Activated CD4-positive, alpha-beta T cell treated with anti-CD3 and anti-CD28 coated beads, Interleukin-10, Interleukin-2, amounts not matched to agents 100 ng/mL and 50 ng/mL, durations not matched to agents 16 hours and 8 hours (primary cell): ENCODE results near the gene BCL2L13.
A peak's percentile ranks its signal among the peaks of the same experiment; 100 is the strongest.

Experiments used
- DNase-seq: peaks from one replicate; pipeline ENCODE4 v3.0.0-alpha.2; 2020

The BCL2L13 gene

DNA sequence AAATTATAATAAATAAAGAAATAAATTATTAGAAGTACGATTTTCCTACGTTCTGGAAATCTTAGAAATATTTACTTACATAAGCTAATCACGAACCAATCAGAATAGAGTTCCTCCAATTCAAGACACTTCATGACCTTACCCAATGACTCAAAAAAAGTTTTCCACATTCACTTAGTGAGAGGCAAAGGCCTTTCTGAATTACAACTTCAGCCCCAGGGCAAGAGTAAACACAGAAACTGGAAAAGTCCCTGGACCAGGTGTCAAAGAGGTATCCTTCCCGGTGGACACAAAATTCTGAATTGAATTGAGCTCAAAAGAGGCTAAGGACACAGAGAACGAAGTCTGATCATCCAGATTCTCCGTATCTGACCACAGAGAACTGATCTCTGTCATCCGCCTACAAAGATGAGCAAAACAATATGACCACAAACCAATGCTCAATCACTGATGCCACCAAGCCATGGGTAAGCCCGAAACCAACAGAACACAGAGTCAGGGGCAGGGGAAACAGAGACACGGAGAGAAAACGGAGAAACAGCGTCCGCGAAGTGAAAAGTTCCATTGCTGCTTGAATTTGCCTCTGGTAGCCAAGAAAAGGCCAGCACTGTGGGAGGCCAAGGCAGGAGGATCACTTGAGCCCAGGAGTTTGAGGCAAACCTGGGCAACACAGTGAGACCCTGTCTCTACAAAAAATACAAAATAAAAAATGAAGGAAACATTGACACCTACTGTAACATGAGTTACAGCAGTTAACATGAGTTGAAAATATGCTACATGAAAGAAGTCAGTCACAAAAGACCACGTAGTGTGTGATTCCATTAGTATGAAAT is 128.9 kb downstream of the BCL2L13 start:
- DNase-seq: peak; percentile 91

DNA sequence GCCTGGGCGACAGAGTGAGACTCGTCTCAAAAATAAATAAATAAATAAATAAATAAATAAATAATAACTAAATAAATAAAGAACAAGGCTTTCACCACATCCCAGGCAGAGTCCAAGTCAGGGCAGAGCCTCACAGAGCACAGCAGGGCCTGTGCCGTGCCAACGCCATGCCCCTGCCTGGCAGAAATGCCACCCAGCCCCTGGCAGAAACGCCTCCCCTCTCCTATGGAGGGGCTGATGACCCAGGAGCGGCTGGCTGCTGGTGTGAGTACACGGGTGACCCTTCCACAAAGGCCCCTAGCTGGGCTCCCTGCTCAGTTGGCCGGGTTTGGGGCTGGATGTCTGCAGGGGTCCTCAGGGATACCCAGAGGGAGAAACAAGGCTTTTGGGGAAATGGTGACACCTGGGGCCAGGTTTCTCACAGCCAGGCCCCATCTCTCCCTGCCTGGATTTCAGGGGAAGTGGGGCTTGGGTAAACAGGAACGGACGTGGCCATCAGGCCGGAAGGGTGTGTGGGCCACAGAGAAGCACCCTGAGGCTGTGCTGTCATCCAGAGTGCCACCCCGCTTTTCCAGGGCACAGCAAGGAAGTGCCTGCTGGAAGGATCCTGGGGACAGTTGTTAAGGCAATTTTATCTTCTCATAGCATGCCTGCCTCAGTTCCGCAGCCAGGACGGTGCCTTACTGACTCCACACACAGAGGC is 130.6 kb downstream of the BCL2L13 start:
- no peak for DNase-seq

DNA sequence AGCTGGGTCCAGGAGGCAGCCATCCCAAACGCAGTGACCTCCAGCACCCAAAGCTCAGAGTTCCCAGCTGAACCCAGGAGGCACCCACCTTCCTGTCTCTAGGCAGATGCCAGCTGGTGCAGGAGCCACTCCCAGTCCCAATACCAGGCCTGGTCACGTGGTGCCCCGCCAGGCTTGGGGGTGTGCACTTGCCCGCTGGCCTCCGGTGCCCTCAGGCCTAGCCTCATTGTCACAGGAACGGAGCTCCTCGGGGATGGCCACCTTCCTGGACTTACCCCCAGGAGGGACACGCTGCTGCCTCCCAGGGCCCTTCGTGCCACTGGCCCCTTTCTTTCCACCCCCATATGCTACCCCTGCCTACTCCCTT is 131.1 kb downstream of the BCL2L13 start:
- no peak for DNase-seq

DNA sequence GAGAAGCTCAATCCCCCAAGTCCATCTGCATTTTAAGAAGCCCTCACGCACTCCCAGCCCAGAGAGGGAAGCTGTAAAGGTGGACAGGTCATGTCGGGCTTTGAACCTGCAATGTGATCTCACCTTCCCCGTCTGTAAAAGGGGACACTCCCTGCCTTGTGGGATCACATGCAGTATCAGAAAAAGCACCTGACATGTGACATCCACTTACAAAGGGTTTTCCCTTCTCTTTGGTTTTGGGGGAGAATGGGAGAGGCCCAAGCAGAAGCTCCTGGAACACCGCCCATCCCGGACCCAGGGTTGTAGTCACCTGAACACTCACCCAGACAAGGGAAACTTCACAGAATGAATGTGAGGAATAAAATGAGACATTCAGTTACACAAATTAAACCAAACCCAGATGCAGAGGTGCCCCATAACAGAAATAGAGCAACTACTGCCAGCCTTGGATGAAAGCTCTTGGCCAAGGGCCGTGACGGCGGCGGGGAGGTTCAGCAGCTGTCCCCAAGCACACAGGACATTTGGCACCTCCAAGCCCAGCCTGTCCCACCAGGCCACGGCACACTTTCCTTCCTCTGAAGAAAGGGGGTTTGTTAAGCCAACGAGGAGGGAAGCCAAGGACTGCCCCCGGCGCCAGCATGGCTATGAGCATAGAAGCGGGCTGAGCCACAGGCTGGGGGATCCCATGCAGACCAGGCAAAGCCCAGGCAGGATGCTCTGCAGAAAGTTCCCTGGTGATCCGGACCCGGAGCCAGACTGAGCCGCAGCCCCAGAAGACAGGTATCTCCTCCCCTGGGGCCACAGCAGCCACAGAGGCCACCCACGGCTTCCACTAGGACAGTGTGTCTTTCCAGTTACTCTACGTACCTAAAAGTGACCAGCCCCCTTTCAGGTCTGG is 131.9 kb downstream of the BCL2L13 start:
- no peak for DNase-seq

DNA sequence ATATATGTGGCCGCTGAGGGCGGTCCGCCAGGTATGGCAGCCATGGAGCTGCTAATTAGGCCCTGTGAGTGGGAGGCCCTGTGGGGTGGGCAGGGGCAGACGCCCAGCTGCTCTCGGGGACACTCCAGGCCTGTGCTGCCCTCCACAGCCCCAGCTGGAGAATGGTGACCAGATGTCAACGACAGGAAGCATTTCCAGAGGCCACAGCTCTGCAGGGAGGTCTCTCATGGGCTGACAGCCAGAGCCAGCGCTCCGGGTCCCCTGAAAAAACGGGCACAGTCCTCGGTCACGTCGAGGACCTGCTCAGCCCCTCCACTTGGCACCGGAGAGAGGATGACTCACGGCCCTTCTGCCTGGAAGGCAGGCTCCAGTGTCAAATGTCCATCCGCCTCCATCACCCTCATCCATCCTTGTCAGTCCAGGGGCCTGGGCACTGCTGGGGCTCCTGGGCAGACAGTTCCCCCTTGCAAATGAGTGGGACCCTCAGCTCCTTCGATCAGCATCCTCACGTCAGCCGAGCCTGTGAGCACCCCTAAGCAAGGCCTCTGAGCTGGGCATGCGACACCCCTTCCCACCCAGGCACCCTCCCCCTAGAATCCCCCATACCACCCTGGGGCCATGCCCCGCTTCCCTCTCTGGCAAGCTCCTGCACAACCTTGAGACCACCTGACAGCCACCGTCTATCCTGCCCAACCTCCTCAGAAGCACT is 133.8 kb downstream of the BCL2L13 start:
- no peak for DNase-seq

DNA sequence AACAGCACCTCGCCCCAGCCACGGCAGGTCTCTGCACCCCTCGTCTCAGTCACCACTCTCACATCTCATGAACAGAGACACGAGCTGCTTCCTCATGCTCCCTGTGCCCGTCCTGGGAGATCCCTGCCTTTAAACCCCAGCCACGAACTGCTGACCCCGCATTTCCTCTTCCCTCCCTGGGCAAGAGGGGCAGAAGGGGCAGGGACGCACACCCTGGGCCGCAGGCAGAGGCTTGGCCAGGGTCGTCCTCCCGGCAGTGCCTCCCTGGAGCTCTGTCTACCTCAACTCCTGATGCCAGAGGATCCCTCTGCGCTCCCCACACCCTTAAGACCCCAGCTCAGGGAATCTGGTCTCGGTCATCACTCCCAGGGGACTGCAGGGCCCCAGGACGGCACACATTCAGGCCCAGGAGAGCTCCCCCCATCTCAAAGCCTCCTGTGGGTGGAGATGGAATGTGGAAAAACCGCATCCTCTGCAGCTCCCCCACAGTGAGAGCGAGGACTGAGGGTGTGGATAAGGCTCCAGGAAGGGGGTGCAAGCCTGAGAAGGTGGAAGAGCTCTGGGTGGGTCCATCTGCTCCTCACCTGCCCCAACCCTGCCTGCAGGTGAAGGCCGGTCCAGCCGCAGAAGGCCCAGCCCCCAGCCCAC is 134.5 kb downstream of the BCL2L13 start:
- DNase-seq: no peak

DNA sequence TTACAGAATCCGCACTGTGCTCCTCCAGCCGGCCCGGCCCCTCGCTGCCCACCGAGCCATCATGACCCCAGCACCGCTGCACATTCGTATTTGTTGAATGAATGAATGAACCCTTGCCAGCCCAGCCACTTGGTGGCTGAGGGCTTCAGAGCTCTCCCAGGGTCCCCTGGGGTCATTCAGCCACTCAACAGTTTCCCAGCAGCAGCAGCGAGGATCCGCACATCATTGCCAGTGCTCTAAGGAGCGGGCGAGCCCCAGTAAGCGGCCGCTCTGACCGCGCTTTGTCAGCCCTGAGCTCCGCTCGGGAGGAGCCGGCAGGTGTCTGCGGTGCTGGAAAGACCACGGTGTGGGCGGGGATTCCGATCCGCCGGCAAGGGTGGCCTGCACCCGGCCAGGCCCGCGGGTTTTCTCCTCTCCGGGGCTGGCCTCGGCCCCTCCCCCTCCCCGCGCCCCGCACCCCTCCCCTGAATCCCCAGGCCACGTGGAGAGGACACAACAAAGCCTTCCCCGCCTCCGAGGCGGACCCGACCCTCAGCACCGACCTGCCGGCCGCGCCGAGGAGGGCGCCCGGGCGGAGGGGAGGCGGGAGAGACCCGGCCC is 135.1 kb downstream of the BCL2L13 start:
- DNase-seq: peak; percentile 70

DNA sequence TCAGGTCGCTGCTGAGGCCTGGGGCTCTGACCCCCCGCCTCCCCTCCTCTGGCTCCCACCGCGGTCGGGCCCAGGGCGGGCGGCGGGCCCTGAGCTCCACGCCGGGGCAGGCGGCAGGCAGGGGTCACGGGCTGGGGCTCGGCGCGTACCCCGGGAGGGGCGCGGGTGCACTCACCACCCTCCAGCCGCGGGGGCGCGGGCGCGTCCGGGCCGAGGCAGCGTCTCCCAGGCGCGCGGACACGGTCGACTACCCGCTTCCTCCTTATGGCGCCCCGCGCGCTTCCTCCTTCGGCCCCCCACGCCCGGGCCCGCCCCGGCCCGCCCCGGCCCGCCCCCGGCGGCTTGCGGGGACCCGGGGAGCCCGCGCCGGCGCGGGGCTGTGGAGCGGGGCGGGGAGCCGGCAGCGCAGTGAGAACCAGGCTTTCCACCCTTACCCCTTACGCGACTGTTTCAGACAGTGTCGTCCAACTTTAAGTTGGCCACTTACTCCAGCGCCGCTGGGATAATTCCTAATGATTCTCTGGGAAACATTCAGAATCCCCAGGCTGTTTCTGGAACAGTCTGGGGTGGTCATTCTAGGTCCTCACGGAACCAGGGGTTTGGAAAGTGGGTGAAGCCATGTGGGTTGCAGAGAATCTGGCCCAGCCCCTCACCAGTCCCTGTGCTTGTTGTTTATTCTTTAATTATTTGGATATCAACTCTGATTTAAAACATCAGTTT is 135.8 kb downstream of the BCL2L13 start, which contains the start of gene BID:
BID (minus strand) TSS at position 264 of the 720 bp plus-strand sequence. CDS start 24,353 bp downstream, outside the sequence.
- DNase-seq: no peak

DNA sequence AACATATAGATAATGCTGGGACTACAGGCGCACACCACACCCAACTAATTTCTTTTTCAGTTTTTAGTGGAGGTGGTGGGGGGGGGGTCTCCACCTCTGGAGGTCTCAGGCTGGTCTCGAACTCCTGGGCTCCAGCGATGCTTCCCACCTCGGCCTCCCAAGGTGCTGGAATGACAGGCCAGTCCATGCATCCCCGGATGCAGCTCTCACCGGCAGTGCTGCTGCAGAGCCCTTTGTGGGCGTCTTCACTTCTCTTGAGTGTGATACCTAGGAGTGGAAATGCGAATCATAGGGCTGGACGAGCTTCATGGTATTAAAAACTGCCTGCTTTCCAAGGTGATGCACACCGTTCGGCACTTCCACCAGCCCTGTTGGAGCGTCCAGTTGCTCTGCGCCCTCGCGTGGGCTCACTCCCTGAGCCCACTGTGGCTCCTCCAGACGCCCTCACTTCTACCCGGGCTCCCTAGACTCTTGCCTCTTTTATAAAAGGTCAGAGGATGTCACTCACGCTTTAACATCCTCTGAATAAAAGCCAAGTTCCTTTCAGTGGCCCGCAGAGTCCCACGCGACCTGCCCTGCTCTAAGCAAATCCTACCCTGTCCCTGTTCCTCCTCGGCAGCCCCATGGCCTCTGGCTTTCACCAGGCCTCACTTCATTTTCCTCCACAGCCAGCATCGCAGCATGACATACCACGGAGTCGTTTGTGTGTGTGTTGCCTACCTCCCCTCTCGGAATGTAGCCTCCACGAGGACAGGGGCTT is 136.5 kb downstream of the BCL2L13 start:
- DNase-seq: no peak

DNA sequence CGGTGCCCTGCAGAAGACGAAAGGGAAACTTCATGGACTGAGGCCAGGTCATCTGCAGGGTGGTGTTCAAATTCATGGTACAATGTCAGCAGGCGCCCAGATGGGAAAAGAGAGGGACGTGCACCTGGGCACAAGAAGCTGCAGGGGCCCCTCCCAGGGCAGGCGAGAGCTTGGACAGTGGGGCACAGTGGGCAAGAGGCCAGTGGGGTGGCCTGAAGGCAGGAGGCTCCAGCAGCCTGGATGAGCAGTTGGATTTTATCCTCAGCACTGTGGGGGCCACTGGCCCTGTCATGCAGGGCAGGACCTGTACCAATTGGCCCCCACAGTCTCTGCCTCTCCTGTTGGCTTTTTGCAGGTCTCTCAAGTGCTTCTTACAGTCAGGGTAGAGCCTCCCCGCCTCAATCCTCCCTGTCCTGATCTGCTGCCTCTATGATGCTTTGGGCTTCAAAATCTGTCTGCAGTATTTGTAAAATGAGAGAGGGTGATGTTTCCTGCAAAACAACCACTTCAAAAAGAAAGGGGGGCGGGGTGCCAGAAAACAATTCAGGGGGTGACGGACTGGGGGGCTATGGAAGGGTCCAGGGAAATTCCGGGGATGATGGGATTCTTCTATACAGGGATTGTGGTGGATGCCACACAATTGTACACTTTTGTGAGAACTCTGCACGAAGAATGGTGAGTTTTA is 137.4 kb downstream of the BCL2L13 start:
- DNase-seq: no peak

DNA sequence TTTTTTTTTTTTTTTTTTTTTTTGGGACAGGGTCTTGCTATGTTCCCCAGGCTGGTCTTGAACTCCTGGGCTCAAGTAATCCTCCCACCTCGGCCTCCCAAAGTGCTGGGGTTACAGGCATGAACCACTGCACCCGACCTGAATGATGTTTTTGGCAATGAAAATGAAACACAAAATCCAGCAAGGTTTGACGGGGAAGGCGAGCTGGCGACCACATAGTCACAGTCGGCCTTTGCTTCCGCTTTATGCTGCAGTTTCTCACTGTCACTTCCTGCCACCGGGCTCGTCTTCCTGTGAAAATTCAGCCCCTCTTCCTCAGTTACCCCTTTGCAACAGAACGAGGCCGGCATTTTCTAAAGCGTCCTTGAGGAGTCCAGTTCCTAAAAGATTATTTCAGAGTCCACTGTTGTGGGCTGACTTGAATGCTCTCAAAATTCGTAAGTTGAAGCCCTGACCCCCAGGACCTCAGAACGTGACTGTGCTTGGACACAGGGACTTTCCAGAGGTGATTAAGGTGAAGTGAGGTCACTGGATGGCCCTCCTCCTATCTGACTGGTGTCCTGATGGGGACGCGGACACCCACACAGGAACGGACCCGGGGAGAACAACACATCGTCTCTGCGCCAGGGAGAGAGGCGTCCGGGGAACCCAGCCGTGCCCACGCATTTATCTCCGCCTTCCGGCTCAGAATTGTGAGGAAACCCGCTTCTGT is 138.6 kb downstream of the BCL2L13 start:
- peak; percentile 87 for DNase-seq

DNA sequence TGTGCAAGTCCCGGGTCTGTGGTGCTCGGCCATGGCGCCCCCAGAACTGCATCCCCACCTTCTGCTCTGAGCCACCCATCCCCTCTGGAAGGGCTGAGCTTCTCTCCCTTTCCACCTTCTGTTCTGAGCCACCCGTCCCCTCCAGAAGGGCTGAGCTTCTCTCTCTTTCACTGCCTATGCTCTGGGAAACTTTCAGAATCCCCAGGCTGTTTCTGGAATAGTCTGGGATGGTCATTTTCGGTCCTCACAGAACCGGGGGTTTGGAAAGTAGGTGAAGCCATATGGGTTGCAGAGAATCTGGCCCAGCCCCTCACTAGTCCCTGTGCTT is 139.1 kb downstream of the BCL2L13 start:
- no peak for DNase-seq

DNA sequence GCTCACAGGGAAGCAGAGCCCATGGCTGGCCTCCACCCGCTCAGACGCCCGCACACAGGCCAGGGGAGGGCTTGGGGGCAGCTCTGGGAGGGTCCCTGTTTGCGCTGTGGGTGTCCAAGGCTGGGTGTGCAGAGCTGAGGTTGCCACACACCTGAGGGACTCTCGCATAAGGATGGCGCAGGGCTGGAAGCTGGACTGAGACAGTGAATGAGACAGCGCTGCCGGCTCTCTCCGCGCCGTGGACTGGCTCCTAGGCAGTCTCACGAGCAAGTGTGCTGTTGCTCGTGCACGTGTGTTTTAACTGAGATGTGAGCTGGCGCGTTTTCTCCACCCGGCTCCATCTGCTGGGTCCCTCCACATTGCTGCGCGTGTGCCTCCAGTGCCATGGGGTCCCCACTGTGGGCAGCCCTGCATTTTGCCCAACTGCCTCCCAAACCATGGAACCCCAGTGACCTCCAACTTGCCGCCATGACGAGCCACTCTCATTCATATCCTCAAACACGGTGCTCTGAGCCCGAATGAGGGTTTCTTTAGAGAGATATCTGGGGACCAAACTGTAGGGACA is 139.9 kb downstream of the BCL2L13 start:
- no peak for DNase-seq

DNA sequence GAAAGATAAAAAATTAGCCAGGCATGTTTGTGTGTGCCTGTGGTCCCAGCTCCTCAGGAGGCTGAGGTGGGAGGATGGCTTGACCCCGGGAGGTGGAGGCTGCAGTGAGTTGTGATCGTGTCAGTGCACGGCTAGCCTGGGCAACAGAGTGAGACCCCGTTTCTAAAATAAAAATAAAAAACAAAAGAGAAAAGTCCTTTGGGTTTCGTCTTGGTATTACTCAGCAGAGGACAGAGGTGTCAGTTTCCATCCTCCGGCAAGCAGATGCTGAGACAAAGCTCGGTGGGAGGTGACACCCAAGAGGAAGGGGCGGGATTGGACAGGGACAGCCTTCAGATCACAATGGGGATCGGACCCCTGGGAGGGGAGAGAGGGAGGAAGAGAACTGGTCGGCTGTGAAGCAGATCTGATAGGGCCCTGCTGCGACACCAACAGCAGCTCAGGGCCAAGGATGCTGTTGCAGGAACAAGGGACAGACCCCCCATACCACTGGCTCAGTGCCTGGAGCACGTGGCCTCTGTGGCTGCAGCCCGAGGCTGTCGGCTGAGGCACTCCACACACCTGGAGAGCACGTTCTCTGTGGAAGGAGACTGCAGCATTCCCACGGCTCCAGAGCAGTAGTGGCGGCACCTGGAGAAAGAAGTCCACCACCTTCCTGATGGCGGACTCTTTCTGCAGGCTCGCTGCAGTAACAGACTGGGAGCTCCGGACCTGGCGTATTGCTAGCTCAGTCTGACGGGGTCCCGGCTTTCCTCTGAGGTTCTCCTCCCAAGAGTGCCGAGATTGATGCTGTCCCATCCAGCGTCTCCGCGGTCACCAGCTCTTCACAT is 140.9 kb downstream of the BCL2L13 start:
- peak; percentile 74 for DNase-seq

DNA sequence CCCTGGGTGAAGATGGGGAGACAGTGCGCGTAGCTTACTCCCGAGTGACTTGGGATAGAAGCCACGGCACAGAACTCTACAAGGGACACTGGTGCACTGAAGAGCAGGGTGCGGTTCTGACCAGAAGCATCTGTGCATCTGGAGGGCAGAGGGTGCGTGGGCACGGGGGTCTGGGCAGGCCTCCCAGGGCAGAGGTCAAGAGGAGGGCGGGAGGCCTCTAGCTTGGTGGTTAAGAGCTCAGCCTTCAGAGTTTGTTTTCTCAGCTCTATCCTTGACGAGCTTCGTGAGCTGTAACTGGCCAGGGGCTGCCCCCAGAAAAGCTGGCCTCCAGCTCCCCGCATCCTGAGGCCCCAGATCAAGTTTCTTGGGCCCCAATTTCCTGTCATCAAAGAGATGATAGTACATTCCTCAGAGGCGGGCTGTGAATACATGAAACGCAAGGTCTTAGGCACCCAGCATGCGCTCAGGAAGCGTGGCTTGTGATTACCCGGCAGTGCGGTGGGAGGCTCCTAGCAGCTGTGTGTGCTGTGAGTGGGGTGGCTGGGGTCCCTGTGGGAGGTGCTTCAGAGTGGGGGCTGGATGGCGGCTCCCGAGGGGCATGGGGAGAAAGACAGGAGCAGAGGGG is 141.7 kb downstream of the BCL2L13 start:
- no peak for DNase-seq
